ENCODE measurements around the gene TCF7L2.

The TCF7L2 gene

GRCh38 chr10:113207924-113208323 lies 257.9 kb downstream of the TCF7L2 start:
- DNase-seq = no peak

GRCh38 chr10:113213035-113213434 lies 263.0 kb downstream of the TCF7L2 start:
- DNase-seq = no peak

- no peak for DNase-seq
These were observed 264.3 kb downstream of the TCF7L2 start for GRCh38 chr10:113214331-113214730.

GRCh38 chr10:113216102-113216501 lies 266.1 kb downstream of the TCF7L2 start:
- no peak for DNase-seq

Measured in NCI-H1694 treated with DMSO at 0.1 percent for 48 hours (cell line).